Activated T-cell treated with anti-CD3 and anti-CD28 coated beads for 4 hours (primary cell): ENCODE data around the gene SH3YL1.
A peak's percentile ranks its signal among the peaks of the same experiment; 100 is the strongest.

ENCODE experiments used
- DNase-seq: peaks from one replicate; pipeline ENCODE4 v3.0.0-alpha.2; 2020

SH3YL1 gene

GRCh38 chr2:263774-264492, at the start of gene SH3YL1:
Gene SH3YL1 (minus strand): TSS chr2:264032. CDS start chr2:263984, 48 bp downstream.
- peak; percentile 47 for DNase-seq

GRCh38 chr2:310994-311393, 47.2 kb upstream of the SH3YL1 start:
- DNase-seq: no peak

- DNase-seq: no peak
These were observed 46.2 kb upstream of the SH3YL1 start for GRCh38 chr2:309954-310510.

GRCh38 chr2:309148-309953, 45.5 kb upstream of the SH3YL1 start:
- DNase-seq: no peak

- DNase-seq: no peak
These were observed 41.5 kb upstream of the SH3YL1 start for GRCh38 chr2:305366-305765.

GRCh38 chr2:296354-296753, 32.5 kb upstream of the SH3YL1 start:
- DNase-seq: no peak

- no peak for DNase-seq
These were observed 31.3 kb upstream of the SH3YL1 start for GRCh38 chr2:295090-295489.

- DNase-seq: peak; percentile 27
These were observed 26.4 kb upstream of the SH3YL1 start for GRCh38 chr2:290090-290722.

GRCh38 chr2:289362-290089, 25.7 kb upstream of the SH3YL1 start:
- no peak for DNase-seq

- DNase-seq: no peak
These were observed 25.0 kb upstream of the SH3YL1 start for GRCh38 chr2:288758-289361.

GRCh38 chr2:287911-288757, 24.3 kb upstream of the SH3YL1 start, which contains the start of gene ALKAL2:
Gene ALKAL2 (minus strand): TSS chr2:288091. CDS start chr2:287835, 256 bp downstream.
- DNase-seq: no peak

GRCh38 chr2:287471-287885, 23.6 kb upstream of the SH3YL1 start:
- DNase-seq: no peak

- no peak for DNase-seq
These were observed 23.1 kb upstream of the SH3YL1 start for GRCh38 chr2:286774-287392.

- DNase-seq: no peak
These were observed 22.2 kb upstream of the SH3YL1 start for GRCh38 chr2:286035-286434.

- no peak for DNase-seq
These were observed 21.7 kb upstream of the SH3YL1 start for GRCh38 chr2:285531-285930.

- no peak for DNase-seq
These were observed 21.2 kb upstream of the SH3YL1 start for GRCh38 chr2:284896-285492.

GRCh38 chr2:283996-284794, 20.4 kb upstream of the SH3YL1 start:
- DNase-seq: no peak

GRCh38 chr2:282371-283263, 18.8 kb upstream of the SH3YL1 start:
- no peak for DNase-seq
